ENCODE data around the gene HECTD2.
A peak's percentile ranks its signal among the peaks of the same experiment; 100 is the strongest.
"Not testable (repeated sequence)": the region's sequence is repeated elsewhere in the genome, so short reads cannot be mapped to it uniquely, and the experiment has no call there.

The HECTD2 gene

GRCh38 chr10:91409869-91410637 lies at the start of gene HECTD2:
Gene HECTD2 (plus strand): TSS chr10:91410344. CDS start chr10:91410439, 95 bp downstream.
- peak; percentile 82 for DNase-seq (ENCODE audit: low spot score)

GRCh38 chr10:91360461-91360860 lies 49.7 kb upstream of the HECTD2 start:
- DNase-seq (ENCODE audit: low spot score), result no peak

GRCh38 chr10:91365519-91365918 lies 44.6 kb upstream of the HECTD2 start:
- DNase-seq (ENCODE audit: low spot score), result not testable (repeated sequence)

- DNase-seq (ENCODE audit: low spot score), result no peak
These were observed 43.4 kb upstream of the HECTD2 start for GRCh38 chr10:91366704-91367103.

DNA sequence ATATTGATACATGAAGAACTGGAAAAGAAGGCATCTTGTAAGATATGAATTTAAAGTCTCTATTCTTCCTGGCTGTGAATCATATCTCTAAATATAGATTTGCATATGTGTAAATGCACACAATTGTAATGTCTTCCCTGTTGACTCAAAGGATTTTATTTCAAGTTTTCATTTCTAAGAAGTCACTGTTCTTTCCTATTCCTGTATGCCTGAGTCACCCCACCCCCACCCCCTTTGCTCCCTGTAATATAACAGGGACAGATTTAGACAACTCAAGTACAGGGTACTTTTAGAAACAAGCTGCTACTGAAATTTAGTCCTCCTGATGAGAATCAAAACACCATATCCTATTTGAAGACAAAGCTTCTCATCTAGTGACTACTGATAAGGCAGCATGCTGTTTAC lies 43.0 kb upstream of the HECTD2 start:
- no peak for DNase-seq (ENCODE audit: low spot score)

- DNase-seq (ENCODE audit: low spot score), result no peak
These were observed 42.6 kb upstream of the HECTD2 start for GRCh38 chr10:91367558-91367957.

GRCh38 chr10:91369978-91370589 lies 40.1 kb upstream of the HECTD2 start:
- peak; percentile 30 for DNase-seq (ENCODE audit: low spot score)

GRCh38 chr10:91374052-91374451 lies 36.1 kb upstream of the HECTD2 start:
- DNase-seq (ENCODE audit: low spot score), result no peak

GRCh38 chr10:91378061-91378460 lies 32.1 kb upstream of the HECTD2 start:
- no peak for DNase-seq (ENCODE audit: low spot score)

- DNase-seq (ENCODE audit: low spot score), result no peak
These were observed 29.3 kb upstream of the HECTD2 start for GRCh38 chr10:91380873-91381256.

GRCh38 chr10:91381257-91381891 lies 28.8 kb upstream of the HECTD2 start:
- no peak for DNase-seq (ENCODE audit: low spot score)

- no peak for DNase-seq (ENCODE audit: low spot score)
These were observed 24.6 kb upstream of the HECTD2 start for GRCh38 chr10:91385306-91386085.

GRCh38 chr10:91389636-91390512 lies 20.3 kb upstream of the HECTD2 start:
- DNase-seq (ENCODE audit: low spot score), result peak; percentile 24

DNA sequence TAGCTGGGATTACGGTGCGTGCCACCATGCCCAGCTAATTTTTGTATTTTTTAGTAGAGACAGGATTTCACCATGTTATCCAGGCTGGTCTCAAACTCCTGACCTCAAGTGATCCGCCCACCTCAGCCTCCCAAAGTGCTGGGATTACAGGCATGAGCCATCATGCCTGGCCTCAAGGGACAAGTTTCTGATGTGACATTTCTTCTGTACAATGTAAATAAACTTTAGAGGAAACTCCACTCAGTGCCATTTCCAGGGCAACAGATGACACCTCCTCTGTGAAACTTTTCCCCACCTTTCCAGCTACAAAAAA lies 19.7 kb upstream of the HECTD2 start:
- DNase-seq (ENCODE audit: low spot score), result not testable (repeated sequence)

- DNase-seq (ENCODE audit: low spot score), result no peak
These were observed 18.2 kb upstream of the HECTD2 start for GRCh38 chr10:91391920-91392319.

GRCh38 chr10:91406322-91406721 lies 3.8 kb upstream of the HECTD2 start:
- no peak for DNase-seq (ENCODE audit: low spot score)

GRCh38 chr10:91409069-91409868 lies 875 bp upstream of the HECTD2 start:
- peak; percentile 63 for DNase-seq (ENCODE audit: low spot score)

GRCh38 chr10:91410638-91411371 lies 661 bp downstream of the HECTD2 start:
- peak; percentile 69 for DNase-seq (ENCODE audit: low spot score)

GRCh38 chr10:91411621-91412020 lies 1.5 kb downstream of the HECTD2 start:
- no peak for DNase-seq (ENCODE audit: low spot score)

Data from D341Med (cell line).